ENCODE measurements around the gene PRR20G. TPM values are rescaled to one million over a fixed set of nuclear protein-coding genes. Genes with fewer than 3 reads are reported as not detected.
A peak's percentile ranks its signal among the peaks of the same experiment; 100 is the strongest.
"Not testable (repeated sequence)": the region's sequence is repeated elsewhere in the genome, so short reads cannot be mapped to it uniquely, and the experiment has no call there.

The PRR20G gene
- total and polyA plus RNA-seq, 2 donors: not detected

GRCh38 chr3:127312818-127313217 lies 25.0 kb upstream of the PRR20G start:
- no peak for DNase-seq (ENCODE audit: extremely low spot score)
- no peaks in the 10 kb centered on the region for H3K36me3 ChIP-seq (ENCODE audit: insufficient read depth)
- H3K27ac ChIP-seq (ENCODE audit: low read depth): no peak overlapping the region
- WGBS: 28% methylated on average over 3 of the region's 3 CpGs
- H3K4me3 ChIP-seq (ENCODE audit: low read depth, low read length): no peak overlapping the region
- H3K4me1 ChIP-seq (ENCODE audit: insufficient read depth): no peaks in the 10 kb centered on the region

GRCh38 chr3:127308821-127309220 lies 21.0 kb upstream of the PRR20G start:
- H3K4me1 ChIP-seq (ENCODE audit: insufficient read depth); H3K4me3 ChIP-seq (ENCODE audit: low read depth, low read length); H3K36me3 ChIP-seq (ENCODE audit: insufficient read depth); DNase-seq (ENCODE audit: extremely low spot score); H3K27ac ChIP-seq (ENCODE audit: low read depth): not testable (repeated sequence)
- WGBS: 82% methylated on average over 15 of the region's 28 CpGs

- H3K4me3 ChIP-seq (ENCODE audit: low read depth, low read length): no peak overlapping the region
- no peak for DNase-seq (ENCODE audit: extremely low spot score)
- no peaks in the 10 kb centered on the region for H3K4me1 ChIP-seq (ENCODE audit: insufficient read depth)
- H3K27ac ChIP-seq (ENCODE audit: low read depth): no peak overlapping the region
- no peaks in the 10 kb centered on the region for H3K36me3 ChIP-seq (ENCODE audit: insufficient read depth)
- 53% methylated on average over 4 of the region's 4 CpGs for WGBS
Measured at GRCh38 chr3:127307916-127308315, 20.1 kb upstream of the PRR20G start.

DNA sequence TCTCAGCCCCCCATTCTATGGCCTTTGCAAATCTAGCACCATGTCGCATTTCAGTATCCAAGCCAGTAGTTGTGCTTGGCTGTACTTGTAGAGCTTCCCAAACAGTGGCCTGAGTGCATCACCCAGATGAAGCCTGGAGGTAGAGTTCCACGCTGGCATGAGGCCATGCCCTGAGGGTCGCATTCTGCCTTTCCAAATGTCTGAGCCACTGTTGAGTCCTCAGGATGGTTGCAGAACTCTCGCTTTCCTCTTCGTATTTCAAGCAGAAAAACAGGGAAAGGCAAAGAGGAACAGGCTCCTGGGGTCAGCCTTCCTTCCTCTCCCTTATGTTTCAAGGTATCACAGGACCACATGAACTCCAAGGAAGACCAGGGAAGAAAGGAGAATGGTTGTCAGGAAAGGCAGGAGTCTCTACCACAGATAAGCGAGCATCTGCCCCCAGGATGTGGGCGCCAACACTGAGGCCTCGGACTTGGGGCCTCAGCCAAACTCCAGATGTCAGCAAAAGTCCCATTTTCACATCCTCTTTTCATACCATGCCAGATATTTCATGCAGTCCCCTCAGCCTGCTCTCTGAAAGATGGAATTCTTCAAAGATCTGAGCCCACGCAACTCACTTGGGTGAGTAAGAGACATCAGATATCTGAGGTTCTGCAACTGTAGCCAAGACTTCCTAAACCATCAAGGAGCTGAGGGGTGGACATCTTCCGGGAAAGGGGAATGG lies 19.4 kb upstream of the PRR20G start:
- Histone ChIP-seq H3K27ac (ENCODE audit: low read depth) (no peak overlapping the region), H3K36me3 (ENCODE audit: insufficient read depth) (no peaks in the 10 kb centered on the region), H3K4me3 (ENCODE audit: low read depth, low read length) (no peak overlapping the region), H3K4me1 (ENCODE audit: insufficient read depth) (no peaks in the 10 kb centered on the region)
- no peak for DNase-seq (ENCODE audit: extremely low spot score)
- 65% methylated on average over 10 of the region's 10 CpGs for WGBS

DNA sequence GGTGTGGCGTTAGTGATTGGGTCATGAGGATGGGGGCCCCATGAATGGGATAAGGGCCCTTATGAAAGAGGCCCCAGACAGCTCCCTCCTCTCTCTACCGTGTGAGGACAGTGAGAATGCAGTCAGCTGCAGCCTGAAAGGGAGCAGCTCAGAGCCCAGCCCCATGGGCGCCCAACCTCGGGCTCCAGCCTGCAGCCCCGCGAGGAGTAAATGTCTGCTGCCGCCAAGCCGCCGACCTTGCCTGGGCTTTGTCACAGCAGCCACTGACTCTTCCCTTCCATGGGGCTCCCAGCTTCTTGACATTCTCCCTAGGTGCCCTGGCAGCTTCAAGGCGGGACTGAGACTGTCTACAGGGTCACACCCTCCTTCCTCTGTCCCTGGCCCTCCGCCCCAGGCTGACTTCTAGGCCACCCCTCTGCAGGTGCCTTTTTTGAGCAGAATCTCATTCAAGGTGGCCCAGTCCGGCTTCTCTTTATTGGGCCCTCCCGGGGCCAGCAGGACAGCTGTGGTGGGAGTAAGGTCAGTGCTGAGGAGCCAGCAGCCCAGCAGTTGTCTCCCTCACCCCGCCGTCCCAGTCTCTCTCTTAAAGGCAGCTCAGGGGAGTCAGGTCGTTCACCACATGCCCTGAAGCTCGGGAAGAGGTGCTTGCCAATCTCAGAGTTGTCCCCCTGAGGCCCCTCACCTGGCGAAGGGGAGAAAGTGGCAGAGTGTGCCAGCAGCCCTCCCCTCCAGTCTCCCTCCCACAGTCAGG lies 18.7 kb upstream of the PRR20G start:
- H3K4me1 ChIP-seq (ENCODE audit: insufficient read depth): no peaks in the 10 kb centered on the region
- no peak overlapping the region for H3K27ac ChIP-seq (ENCODE audit: low read depth)
- no peak overlapping the region for H3K4me3 ChIP-seq (ENCODE audit: low read depth, low read length)
- DNase-seq (ENCODE audit: extremely low spot score): no peak
- WGBS: 75% methylated on average over 18 of the region's 18 CpGs
- H3K36me3 ChIP-seq (ENCODE audit: insufficient read depth): no peaks in the 10 kb centered on the region

- no peak for DNase-seq (ENCODE audit: extremely low spot score)
Measured at GRCh38 chr3:127305499-127306060, 17.7 kb upstream of the PRR20G start.

GRCh38 chr3:127304121-127304744 lies 16.4 kb upstream of the PRR20G start:
- Histone ChIP-seq H3K36me3 (ENCODE audit: insufficient read depth) (no peaks in the 10 kb centered on the region), H3K4me1 (ENCODE audit: insufficient read depth) (no peaks in the 10 kb centered on the region), H3K4me3 (ENCODE audit: low read depth, low read length) (no peak overlapping the region), H3K27ac (ENCODE audit: low read depth) (no peak overlapping the region)
- peak; percentile 13 for DNase-seq (ENCODE audit: extremely low spot score)
- WGBS: 70% methylated on average over 25 of the region's 25 CpGs

More at GRCh38 chr3:127305499-127306060, 17.7 kb upstream of the PRR20G start:
- Histone ChIP-seq H3K4me3 (ENCODE audit: low read depth, low read length) (no peak overlapping the region), H3K36me3 (ENCODE audit: insufficient read depth) (no peaks in the 10 kb centered on the region), H3K4me1 (ENCODE audit: insufficient read depth) (no peaks in the 10 kb centered on the region), H3K27ac (ENCODE audit: low read depth) (no peak overlapping the region)
- WGBS: 41% methylated on average over 9 of the region's 9 CpGs

GRCh38 chr3:127299276-127299675 lies 11.4 kb upstream of the PRR20G start:
- Histone ChIP-seq H3K27ac (ENCODE audit: low read depth) (no peak overlapping the region), H3K36me3 (ENCODE audit: insufficient read depth) (no peaks in the 10 kb centered on the region), H3K4me1 (ENCODE audit: insufficient read depth) (no peaks in the 10 kb centered on the region), H3K4me3 (ENCODE audit: low read depth, low read length) (no peak overlapping the region)
- DNase-seq (ENCODE audit: extremely low spot score): no peak
- 83% methylated on average over 6 of the region's 6 CpGs for WGBS

DNA sequence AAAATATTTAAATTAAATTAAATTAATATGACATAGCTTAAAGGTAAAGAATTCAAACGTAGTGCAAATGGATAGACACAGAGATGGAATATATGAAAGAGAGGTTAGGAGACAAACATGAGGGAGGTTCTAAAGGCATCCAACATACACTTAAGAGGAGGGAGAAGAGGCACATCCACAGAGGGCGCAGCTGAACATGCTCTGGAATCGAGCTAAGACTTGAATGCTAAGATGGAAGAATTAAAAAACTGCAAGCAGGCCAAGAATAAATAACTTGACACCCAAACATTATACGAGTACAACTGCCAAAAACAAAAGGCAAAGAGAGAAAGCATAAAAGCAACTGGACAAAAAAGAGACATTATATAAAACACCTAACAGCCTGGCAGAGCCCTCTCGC lies 9.1 kb upstream of the PRR20G start:
- Histone ChIP-seq H3K4me3 (ENCODE audit: low read depth, low read length) (no peak overlapping the region), H3K36me3 (ENCODE audit: insufficient read depth) (no peaks in the 10 kb centered on the region), H3K27ac (ENCODE audit: low read depth) (no peak overlapping the region), H3K4me1 (ENCODE audit: insufficient read depth) (no peaks in the 10 kb centered on the region)
- 78% methylated on average over 5 of the region's 5 CpGs for WGBS
- no peak for DNase-seq (ENCODE audit: extremely low spot score)

GRCh38 chr3:127296166-127296565 lies 8.3 kb upstream of the PRR20G start:
- Histone ChIP-seq H3K4me1 (ENCODE audit: insufficient read depth) (no peaks in the 10 kb centered on the region), H3K27ac (ENCODE audit: low read depth) (no peak overlapping the region), H3K36me3 (ENCODE audit: insufficient read depth) (no peaks in the 10 kb centered on the region), H3K4me3 (ENCODE audit: low read depth, low read length) (no peak overlapping the region)
- DNase-seq (ENCODE audit: extremely low spot score): peak; percentile 3
- 47% methylated on average over 3 of the region's 3 CpGs for WGBS

DNA sequence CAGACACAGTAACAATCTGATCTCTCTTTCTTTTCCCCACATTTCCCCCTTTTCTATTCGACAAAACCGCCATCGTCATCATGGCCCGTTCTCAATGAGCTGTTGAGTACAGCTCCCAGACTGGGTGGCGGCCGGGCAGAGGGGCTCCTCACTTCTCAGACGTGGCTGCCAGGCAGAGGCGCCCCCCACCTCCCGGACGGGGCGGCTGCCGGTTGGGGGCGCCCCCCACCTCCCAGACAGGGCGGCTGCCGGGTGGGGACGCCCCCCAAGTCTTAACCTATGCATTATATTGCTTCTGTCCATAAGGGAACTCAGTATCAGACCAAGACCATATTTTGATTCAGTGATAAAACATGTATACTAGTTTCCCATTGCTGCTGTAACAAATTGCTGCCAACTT lies 5.8 kb upstream of the PRR20G start:
- DNase-seq (ENCODE audit: extremely low spot score); H3K36me3 ChIP-seq (ENCODE audit: insufficient read depth); H3K4me1 ChIP-seq (ENCODE audit: insufficient read depth); H3K4me3 ChIP-seq (ENCODE audit: low read depth, low read length); H3K27ac ChIP-seq (ENCODE audit: low read depth): not testable (repeated sequence)
- 87% methylated on average over 16 of the region's 16 CpGs for WGBS

DNA sequence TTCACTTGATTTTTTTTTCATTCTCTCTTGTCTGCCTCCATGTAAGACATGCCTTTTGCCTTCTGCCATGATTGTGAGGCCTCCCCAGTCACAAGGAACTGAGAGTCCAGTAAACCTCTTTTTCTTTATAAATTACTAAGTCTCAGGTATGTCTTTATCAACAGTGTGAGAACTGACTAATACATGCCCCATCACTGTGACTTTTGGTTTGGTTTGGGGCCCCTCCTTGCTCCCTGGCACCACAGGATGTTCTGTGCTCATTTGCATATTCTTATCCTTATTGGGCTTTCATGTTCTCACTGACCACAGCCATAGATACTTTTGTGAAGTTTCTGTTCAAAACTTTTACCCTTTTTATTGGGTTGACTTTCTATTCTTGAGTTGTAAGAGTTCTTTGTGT lies 3.8 kb upstream of the PRR20G start:
- DNase-seq (ENCODE audit: extremely low spot score): no peak
- Histone ChIP-seq H3K4me1 (ENCODE audit: insufficient read depth) (no peaks in the 10 kb centered on the region), H3K27ac (ENCODE audit: low read depth) (no peak overlapping the region), H3K4me3 (ENCODE audit: low read depth, low read length) (no peak overlapping the region), H3K36me3 (ENCODE audit: insufficient read depth) (no peaks in the 10 kb centered on the region)

GRCh38 chr3:127291114-127291513 lies 3.3 kb upstream of the PRR20G start:
- no peak overlapping the region for H3K27ac ChIP-seq (ENCODE audit: low read depth)
- no peak overlapping the region for H3K4me3 ChIP-seq (ENCODE audit: low read depth, low read length)
- no peak for DNase-seq (ENCODE audit: extremely low spot score)
- no peaks in the 10 kb centered on the region for H3K4me1 ChIP-seq (ENCODE audit: insufficient read depth)
- WGBS: 74% methylated on average over 1 of the region's 1 CpG
- H3K36me3 ChIP-seq (ENCODE audit: insufficient read depth): no peaks in the 10 kb centered on the region

Data from urinary bladder (tissue), 4 donors.